ENCODE data around the gene MSI2.

The MSI2 gene

DNA sequence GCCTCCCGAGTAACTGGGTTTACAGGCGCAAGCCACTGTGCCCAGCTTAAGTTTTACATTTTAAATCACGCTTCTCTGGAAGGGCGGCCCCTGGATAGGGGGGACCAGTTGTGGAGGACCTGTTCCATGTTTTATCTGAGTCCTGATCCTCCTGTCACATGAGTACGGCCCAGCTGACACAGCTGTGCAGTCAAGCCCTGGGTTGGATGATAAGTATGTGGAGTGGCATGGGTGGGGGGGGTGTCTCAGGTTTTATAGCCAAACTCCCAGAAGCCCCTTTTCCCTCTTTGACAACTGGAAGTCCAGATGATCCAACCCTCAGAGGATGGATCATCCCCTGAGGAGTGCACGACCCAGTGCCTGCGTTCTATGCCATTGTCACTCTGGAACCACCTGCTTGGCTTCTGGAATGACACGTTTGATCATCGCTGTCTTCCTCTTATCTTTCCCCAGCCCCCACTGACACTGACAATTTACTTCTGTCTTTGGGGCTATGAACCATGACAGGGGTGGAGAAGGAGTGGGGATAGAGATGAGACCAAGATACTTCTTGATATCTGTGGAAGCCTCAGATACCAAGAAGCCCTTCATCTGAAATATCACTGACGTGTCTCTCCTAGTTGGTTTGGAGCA is 191.2 kb downstream of the MSI2 start:
- Histone ChIP-seq H3K4me1 (ENCODE audit: control insufficient read depth, insufficient read depth, low read length) (no peaks in the 10 kb centered on the region), H3K4me3 (ENCODE audit: low read length) (no peak overlapping the region), H3K36me3 (ENCODE audit: control insufficient read depth, insufficient read depth, low read length) (no peaks in the 10 kb centered on the region), H3K27me3 (ENCODE audit: control insufficient read depth, insufficient read depth, low read length) (no peaks in the 10 kb centered on the region), H3K9ac (ENCODE audit: low read length) (no peak overlapping the region), H3K27ac (ENCODE audit: low read depth, low read length) (no peak overlapping the region)

- H3K4me3 ChIP-seq (ENCODE audit: low read length), result no peak overlapping the region
- H3K27ac ChIP-seq (ENCODE audit: low read depth, low read length), result no peak overlapping the region
- H3K9ac ChIP-seq (ENCODE audit: low read length), result no peak overlapping the region
- no peaks in the 10 kb centered on the region for H3K36me3 ChIP-seq (ENCODE audit: control insufficient read depth, insufficient read depth, low read length)
- H3K4me1 ChIP-seq (ENCODE audit: control insufficient read depth, insufficient read depth, low read length), result no peaks in the 10 kb centered on the region
- no peaks in the 10 kb centered on the region for H3K27me3 ChIP-seq (ENCODE audit: control insufficient read depth, insufficient read depth, low read length)
These were observed 191.9 kb downstream of the MSI2 start for GRCh38 chr17:57447990-57448758.

DNA sequence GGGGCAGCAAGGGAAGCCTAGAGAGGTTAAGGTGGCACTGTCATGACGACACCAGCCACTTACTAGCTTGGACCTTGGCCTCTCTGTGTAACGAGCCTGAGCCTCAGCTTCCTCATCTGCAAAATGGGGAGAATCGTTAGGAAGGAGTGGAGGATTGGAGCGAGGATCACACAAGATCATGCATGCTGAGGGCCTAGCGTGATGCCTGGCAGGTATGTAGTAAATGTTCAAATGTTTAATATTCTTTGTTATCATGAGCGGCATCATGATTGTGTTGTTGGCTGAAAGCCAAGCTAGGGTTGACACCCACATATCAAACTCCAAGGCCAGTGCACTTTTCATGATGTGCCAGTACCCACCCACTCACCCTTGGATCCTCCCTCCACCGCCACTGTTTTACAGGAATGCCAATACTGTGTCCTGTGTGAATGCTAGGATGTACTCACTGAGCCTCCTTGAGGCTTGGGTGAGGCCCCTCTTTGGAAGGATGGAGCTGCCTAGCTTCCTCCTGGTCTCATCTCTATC is 192.5 kb downstream of the MSI2 start:
- Histone ChIP-seq H3K4me1 (ENCODE audit: control insufficient read depth, insufficient read depth, low read length) (no peaks in the 10 kb centered on the region), H3K27ac (ENCODE audit: low read depth, low read length) (no peak overlapping the region), H3K4me3 (ENCODE audit: low read length) (no peak overlapping the region), H3K27me3 (ENCODE audit: control insufficient read depth, insufficient read depth, low read length) (no peaks in the 10 kb centered on the region), H3K9ac (ENCODE audit: low read length) (no peak overlapping the region), H3K36me3 (ENCODE audit: control insufficient read depth, insufficient read depth, low read length) (no peaks in the 10 kb centered on the region)

DNA sequence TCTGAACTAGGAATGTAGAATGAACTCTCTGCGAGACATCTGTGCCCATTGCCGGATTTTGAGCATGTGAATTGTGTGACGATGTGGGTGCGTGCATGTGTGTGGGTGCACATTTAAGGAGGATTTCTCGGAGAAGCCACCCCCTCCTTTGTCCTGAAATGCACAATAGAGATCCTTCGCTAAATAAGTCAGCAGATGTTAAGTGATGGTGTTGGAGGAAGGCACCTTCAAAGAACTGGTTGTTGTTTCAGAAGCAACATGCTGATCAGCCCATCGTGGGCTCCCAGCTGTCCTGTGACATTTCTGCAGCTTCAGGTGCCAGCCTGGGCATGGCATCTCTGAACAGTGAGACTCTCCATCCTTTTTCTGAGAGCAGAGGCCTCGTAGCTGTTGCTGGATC is 194.9 kb downstream of the MSI2 start:
- Histone ChIP-seq H3K27me3 (ENCODE audit: control insufficient read depth, insufficient read depth, low read length) (no peaks in the 10 kb centered on the region), H3K27ac (ENCODE audit: low read depth, low read length) (no peak overlapping the region), H3K36me3 (ENCODE audit: control insufficient read depth, insufficient read depth, low read length) (no peaks in the 10 kb centered on the region), H3K9ac (ENCODE audit: low read length) (no peak overlapping the region), H3K4me3 (ENCODE audit: low read length) (no peak overlapping the region), H3K4me1 (ENCODE audit: control insufficient read depth, insufficient read depth, low read length) (no peaks in the 10 kb centered on the region)

DNA sequence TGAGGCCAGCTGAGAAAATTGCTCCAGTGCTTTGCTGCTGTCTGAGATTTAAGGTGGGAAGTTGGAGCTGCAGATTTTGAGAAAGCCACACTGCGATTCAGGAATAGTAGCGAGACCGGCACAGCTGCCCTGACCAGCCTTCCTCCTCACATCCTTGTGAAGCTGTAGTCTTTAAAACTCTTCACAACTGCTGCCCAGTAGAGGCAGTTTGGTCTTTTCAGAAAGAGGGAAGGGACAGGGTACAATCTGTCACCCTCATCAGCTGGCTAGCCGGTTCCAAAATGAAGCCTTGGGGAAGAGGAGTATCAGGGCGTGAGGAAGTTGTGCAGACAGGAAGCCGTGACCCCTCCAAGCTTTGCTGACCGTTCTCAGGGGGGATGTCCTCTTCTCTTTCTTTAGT is 195.3 kb downstream of the MSI2 start:
- Histone ChIP-seq H3K27me3 (ENCODE audit: control insufficient read depth, insufficient read depth, low read length) (no peaks in the 10 kb centered on the region), H3K27ac (ENCODE audit: low read depth, low read length) (no peak overlapping the region), H3K4me3 (ENCODE audit: low read length) (no peak overlapping the region), H3K4me1 (ENCODE audit: control insufficient read depth, insufficient read depth, low read length) (no peaks in the 10 kb centered on the region), H3K9ac (ENCODE audit: low read length) (no peak overlapping the region), H3K36me3 (ENCODE audit: control insufficient read depth, insufficient read depth, low read length) (no peaks in the 10 kb centered on the region)

DNA sequence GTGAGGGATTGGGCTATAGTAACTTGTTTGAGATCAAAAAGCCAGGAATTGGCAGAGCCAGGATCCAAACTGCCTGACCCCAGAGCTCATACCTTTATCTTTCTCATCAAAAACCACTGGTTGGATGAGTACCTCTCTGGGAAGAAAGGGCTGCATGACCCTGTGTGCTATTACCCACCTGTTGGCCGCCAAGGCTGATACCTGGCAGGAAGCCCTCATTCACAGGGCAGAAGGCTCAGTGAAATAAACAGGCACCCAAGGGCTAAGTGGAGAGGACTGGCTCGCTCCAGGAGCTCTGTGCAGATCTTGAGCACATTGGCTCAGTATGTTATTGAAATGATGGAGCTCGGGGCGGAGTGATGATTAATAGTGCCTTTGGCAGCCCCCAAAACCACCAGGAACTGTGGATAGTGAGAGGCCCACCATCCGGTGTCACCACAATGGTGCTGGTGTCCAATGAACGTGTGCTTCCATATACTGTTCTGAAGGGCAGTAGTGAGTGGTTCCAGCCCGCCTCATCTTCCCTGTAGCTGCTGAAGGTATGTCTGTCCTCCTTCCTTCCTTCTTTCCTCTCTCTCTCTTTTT is 197.6 kb downstream of the MSI2 start:
- H3K9ac ChIP-seq (ENCODE audit: low read length), result no peak overlapping the region
- no peaks in the 10 kb centered on the region for H3K36me3 ChIP-seq (ENCODE audit: control insufficient read depth, insufficient read depth, low read length)
- no peak overlapping the region for H3K4me3 ChIP-seq (ENCODE audit: low read length)
- H3K27ac ChIP-seq (ENCODE audit: low read depth, low read length), result no peak overlapping the region
- no peaks in the 10 kb centered on the region for H3K27me3 ChIP-seq (ENCODE audit: control insufficient read depth, insufficient read depth, low read length)
- H3K4me1 ChIP-seq (ENCODE audit: control insufficient read depth, insufficient read depth, low read length), result no peaks in the 10 kb centered on the region

GRCh38 chr17:57454729-57455062 is 198.4 kb downstream of the MSI2 start:
- Histone ChIP-seq H3K27ac (ENCODE audit: low read depth, low read length) (no peak overlapping the region), H3K4me1 (ENCODE audit: control insufficient read depth, insufficient read depth, low read length) (no peaks in the 10 kb centered on the region), H3K27me3 (ENCODE audit: control insufficient read depth, insufficient read depth, low read length) (no peaks in the 10 kb centered on the region), H3K4me3 (ENCODE audit: low read length) (no peak overlapping the region), H3K36me3 (ENCODE audit: control insufficient read depth, insufficient read depth, low read length) (no peaks in the 10 kb centered on the region), H3K9ac (ENCODE audit: low read length) (no peak overlapping the region)

DNA sequence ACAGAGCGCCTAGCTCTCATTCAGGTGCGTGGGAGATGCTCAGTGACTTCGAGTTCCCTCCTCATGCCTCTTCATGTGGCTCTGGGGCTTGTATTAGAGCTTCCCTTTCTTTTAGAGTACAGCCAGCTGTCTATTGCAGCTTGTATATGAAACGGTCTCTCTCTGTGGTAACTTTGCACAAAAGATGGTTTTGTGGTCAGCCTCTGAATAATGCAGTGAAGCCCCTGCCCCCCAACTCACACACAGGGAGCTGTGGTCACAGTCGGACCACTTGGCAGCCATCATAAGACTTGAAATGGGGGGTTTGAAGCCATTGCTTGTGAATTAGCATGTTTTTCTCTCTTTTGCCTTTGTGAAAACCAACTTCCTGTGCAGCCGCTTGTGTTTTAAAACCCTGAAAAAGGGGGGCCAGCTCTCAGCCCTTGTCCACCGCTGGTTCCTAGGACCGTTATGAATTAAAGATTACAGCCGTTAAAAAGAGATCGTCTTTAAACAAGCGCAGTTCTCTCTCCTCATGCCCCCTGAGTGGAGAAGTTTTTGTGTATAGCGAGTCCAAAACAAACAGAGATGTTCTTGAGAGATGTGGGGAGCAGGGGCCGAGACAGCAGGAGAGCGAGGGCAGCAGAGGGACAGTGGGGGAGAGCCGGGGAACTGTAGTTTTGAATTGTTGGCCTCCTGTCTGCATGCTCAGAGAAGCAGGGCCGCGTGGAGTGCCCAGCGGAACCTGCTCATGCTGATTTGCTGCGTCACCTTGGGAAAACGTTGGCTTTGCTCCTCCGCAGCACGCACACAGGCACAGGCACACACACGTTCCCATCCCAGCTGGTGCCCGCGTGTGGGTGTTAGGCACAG is 199.0 kb downstream of the MSI2 start:
- Histone ChIP-seq H3K36me3 (ENCODE audit: control insufficient read depth, insufficient read depth, low read length) (no peaks in the 10 kb centered on the region), H3K4me1 (ENCODE audit: control insufficient read depth, insufficient read depth, low read length) (no peaks in the 10 kb centered on the region), H3K27ac (ENCODE audit: low read depth, low read length) (no peak overlapping the region), H3K4me3 (ENCODE audit: low read length) (no peak overlapping the region), H3K9ac (ENCODE audit: low read length) (no peak overlapping the region), H3K27me3 (ENCODE audit: control insufficient read depth, insufficient read depth, low read length) (no peaks in the 10 kb centered on the region)

- Histone ChIP-seq H3K4me1 (ENCODE audit: control insufficient read depth, insufficient read depth, low read length) (no peaks in the 10 kb centered on the region), H3K9ac (ENCODE audit: low read length) (no peak overlapping the region), H3K27ac (ENCODE audit: low read depth, low read length) (no peak overlapping the region), H3K4me3 (ENCODE audit: low read length) (no peak overlapping the region), H3K36me3 (ENCODE audit: control insufficient read depth, insufficient read depth, low read length) (no peaks in the 10 kb centered on the region), H3K27me3 (ENCODE audit: control insufficient read depth, insufficient read depth, low read length) (no peaks in the 10 kb centered on the region)
These were observed 200.3 kb downstream of the MSI2 start for GRCh38 chr17:57456622-57457021.

DNA sequence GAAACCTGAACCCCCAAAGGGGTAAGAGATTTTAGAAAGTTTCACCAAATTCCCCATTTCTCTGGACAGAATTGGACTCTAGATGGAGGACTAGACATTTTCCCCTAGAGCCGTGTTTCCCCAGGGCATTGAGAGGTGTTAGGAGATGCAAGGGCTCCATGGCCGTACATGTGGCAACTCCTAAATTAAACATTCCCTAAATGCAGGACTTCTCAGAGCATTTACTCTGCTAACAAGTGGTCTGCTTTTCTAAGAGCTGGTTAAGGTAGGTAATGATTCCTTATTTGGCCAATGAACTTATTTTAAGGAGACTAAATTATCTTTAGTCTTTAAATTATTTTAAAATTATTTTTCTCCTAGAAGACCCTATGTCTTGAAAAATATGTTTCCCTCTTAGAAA is 200.9 kb downstream of the MSI2 start:
- Histone ChIP-seq H3K9ac (ENCODE audit: low read length) (no peak overlapping the region), H3K27ac (ENCODE audit: low read depth, low read length) (no peak overlapping the region), H3K27me3 (ENCODE audit: control insufficient read depth, insufficient read depth, low read length) (no peaks in the 10 kb centered on the region), H3K36me3 (ENCODE audit: control insufficient read depth, insufficient read depth, low read length) (no peaks in the 10 kb centered on the region), H3K4me3 (ENCODE audit: low read length) (no peak overlapping the region), H3K4me1 (ENCODE audit: control insufficient read depth, insufficient read depth, low read length) (no peaks in the 10 kb centered on the region)

GRCh38 chr17:57458718-57459285 is 202.5 kb downstream of the MSI2 start:
- Histone ChIP-seq H3K4me1 (ENCODE audit: control insufficient read depth, insufficient read depth, low read length) (no peaks in the 10 kb centered on the region), H3K27me3 (ENCODE audit: control insufficient read depth, insufficient read depth, low read length) (no peaks in the 10 kb centered on the region), H3K9ac (ENCODE audit: low read length) (no peak overlapping the region), H3K4me3 (ENCODE audit: low read length) (no peak overlapping the region), H3K27ac (ENCODE audit: low read depth, low read length) (no peak overlapping the region), H3K36me3 (ENCODE audit: control insufficient read depth, insufficient read depth, low read length) (no peaks in the 10 kb centered on the region)
